Right lobe of liver (tissue), 6 donors: ENCODE measurements around the gene LRRN1. TPM values are rescaled to one million over a fixed set of nuclear protein-coding genes. Genes with fewer than 3 reads are reported as not detected.

Experiments used
- ATAC-seq, 4 donors: fragments of 200-7000 bp; cut with Tn5 transposase; one replicate each; pipeline ENCODE4 v1.9.1; 2020; ENCODE audit warnings: mild to moderate bottlenecking in 4 of 4, moderate library complexity in 4 of 4
- DNase-seq, 3 donors: peaks; one replicate each; pipeline ENCODE4 v3.0.0-alpha.2; 2020
- H3K27ac ChIP-seq, 3 donors: fragments of 200-600 bp; one replicate each; pipeline ENCODE4 v1.8.0; 2022
- H3K27me3 ChIP-seq, 2 donors: fragments of 200-600 bp; one replicate each; pipeline ENCODE4 v1.8.0; 2022
- H3K36me3 ChIP-seq, 4 donors: fragments of 200-600 bp; sonication (generic) in 1 of 4; one replicate each; pipeline versions ENCODE4 v1.5.1 to v1.8.0; 2017 to 2022; ENCODE audit warnings: control low read depth in 1 of 4
- H3K4me1 ChIP-seq, 4 donors: fragments of 200-600 bp; sonication (generic) in 1 of 4; one replicate each; pipeline versions ENCODE4 v1.5.1 to v1.8.0; 2017 to 2022; ENCODE audit warnings: control low read depth in 1 of 4
- H3K4me3 ChIP-seq, 3 donors: fragments of 200-600 bp; one replicate each; pipeline ENCODE4 v1.8.0; 2022
- H3K9me3 ChIP-seq, 4 donors: fragments of 200-600 bp; sonication (generic) in 1 of 4; one replicate each; pipeline versions ENCODE4 v1.5.1 to v1.8.0; 2017 to 2022; ENCODE audit warnings: control low read depth in 1 of 4
- POLR2A ChIP-seq: fragments of 450-650 bp; IDR thresholded peaks from one replicate; pipeline ENCODE4 v1.6.1; 2017; ENCODE audit warnings: antibody characterized with exemption, mild to moderate bottlenecking
- WGBS: methylation state at CpG from one replicate; pipeline ENCODE4 v1.1.6; 2018; ENCODE audit warnings: low coverage, low lambda C conversion rate; ENCODE audit not compliant: insufficient coverage; ENCODE audit errors: missing lambda C conversion rate; 5-methylcytosine and 5-hydroxymethylcytosine counted together
- intact Hi-C, 2 donors: fragments of 100-400 bp; cut with DNase I; formaldehyde crosslinking; loops; one replicate each; pipeline versions ENCODE4 v1.11.2 to v1.14.1; 2022
- total RNA-seq, 6 experiments: library from RNA; depleted of rRNA in 2 of 6; stranded (reverse); fragments of >200 nt in 2 of 6; fragmentation: NEBNext Ultra II Directional in 3 of 6; extraction: Animal tissue kit (Norgen Biotek cat#: 25700) in 3 of 6; gene quantifications; one replicate each; pipeline versions ENCODE4 v1.1.0 to v1.2.4, GENCODE V29; 2016 to 2023
- TF ChIP-seq, protein P1 (sequence below), 4 donors: fragments of 200-600 bp in 3 of 4; fragments of 450-650 bp in 1 of 4; IDR thresholded peaks; one replicate each; pipeline versions ENCODE4 v1.5.1 to v1.8.0; 2016 to 2022; ENCODE audit warnings: antibody characterized with exemption in 4 of 4, mild to moderate bottlenecking in 2 of 4
- donor health status: DM: no; HTN: yes; CAD: no.
- donor health status: DM: no; HTN: no; CAD: no.
- donor health status: DM: no; HTN: no; CAD: no.
- donor health status: DM: no; HTN: yes; CAD: no.
- donor health status: DM: no; HTN: yes; CAD: no.

LRRN1 gene
- total RNA-seq, 6 experiments from 2014 or later = 0.12 to 0.51 (median 0.14) TPM

DNA sequence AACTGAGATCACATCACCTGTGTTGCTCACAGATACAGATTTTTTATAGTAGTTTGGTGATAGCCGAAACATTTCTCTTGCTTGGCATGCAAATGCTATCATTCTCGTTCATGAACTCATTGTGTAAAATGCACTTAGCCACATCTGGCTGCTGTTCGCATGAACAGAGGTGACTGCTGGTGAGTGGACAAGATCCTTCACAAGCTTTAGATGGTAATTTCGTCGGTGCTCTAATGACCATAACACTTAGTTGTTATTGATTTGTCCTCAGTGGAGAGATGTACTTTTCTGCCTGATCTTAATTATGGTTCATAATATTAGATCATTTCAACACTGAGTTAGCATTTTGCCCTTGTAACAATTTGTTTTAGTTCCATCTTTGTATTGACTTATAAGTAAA lies 13.8 kb downstream of the LRRN1 start:
- TF ChIP-seq, protein P1, sequence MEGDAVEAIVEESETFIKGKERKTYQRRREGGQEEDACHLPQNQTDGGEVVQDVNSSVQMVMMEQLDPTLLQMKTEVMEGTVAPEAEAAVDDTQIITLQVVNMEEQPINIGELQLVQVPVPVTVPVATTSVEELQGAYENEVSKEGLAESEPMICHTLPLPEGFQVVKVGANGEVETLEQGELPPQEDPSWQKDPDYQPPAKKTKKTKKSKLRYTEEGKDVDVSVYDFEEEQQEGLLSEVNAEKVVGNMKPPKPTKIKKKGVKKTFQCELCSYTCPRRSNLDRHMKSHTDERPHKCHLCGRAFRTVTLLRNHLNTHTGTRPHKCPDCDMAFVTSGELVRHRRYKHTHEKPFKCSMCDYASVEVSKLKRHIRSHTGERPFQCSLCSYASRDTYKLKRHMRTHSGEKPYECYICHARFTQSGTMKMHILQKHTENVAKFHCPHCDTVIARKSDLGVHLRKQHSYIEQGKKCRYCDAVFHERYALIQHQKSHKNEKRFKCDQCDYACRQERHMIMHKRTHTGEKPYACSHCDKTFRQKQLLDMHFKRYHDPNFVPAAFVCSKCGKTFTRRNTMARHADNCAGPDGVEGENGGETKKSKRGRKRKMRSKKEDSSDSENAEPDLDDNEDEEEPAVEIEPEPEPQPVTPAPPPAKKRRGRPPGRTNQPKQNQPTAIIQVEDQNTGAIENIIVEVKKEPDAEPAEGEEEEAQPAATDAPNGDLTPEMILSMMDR (IDR thresholded peaks at IDR 0.05) = no peak
- TF ChIP-seq POLR2A = no peak
- no peaks in the 10 kb centered on the region for H3K9me3 ChIP-seq
- no peaks in the 10 kb centered on the region for H3K4me1 ChIP-seq
- no peak overlapping the region for H3K4me3 ChIP-seq
- intact Hi-C loops = no loop called here
- no peaks in the 10 kb centered on the region for H3K36me3 ChIP-seq
- H3K27me3 ChIP-seq = no peaks in the 10 kb centered on the region
- DNase-seq (no peak), ATAC-seq (no peak)
- H3K27ac ChIP-seq = no peak overlapping the region
- WGBS = 83% methylated on average over 5 of the region's 5 CpGs

DNA sequence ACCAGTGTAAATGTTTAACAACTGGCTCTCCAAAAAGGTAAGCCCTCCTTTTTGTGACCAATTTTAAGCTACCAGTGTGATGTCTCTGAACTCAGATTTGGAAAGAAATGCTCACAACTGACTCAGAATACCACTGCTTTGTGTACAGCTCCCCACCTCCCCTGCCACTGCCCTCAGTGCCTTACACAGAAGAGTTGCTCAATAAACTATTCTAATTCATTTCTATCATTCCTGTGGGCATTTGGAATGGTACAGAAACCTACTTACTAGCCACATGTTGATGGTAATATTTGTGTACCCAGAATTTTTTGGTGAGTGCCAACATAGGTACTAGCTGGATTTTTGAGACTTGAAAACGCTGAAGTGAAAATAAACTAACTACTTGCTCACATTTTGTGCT lies 16.0 kb downstream of the LRRN1 start:
- intact Hi-C loops = no loop called here
- no peaks in the 10 kb centered on the region for H3K27me3 ChIP-seq
- no peak for ATAC-seq
- no peak for DNase-seq
- no peaks in the 10 kb centered on the region for H3K36me3 ChIP-seq
- H3K9me3 ChIP-seq = no peaks in the 10 kb centered on the region
- no peaks in the 10 kb centered on the region for H3K4me1 ChIP-seq
- H3K4me3 ChIP-seq = no peak overlapping the region
- H3K27ac ChIP-seq = no peak overlapping the region
- no peak for TF ChIP-seq POLR2A
- TF ChIP-seq, protein P1 (IDR thresholded peaks at IDR 0.05) = no peak
- WGBS = 73% methylated on average over 1 of the region's 1 CpG

DNA sequence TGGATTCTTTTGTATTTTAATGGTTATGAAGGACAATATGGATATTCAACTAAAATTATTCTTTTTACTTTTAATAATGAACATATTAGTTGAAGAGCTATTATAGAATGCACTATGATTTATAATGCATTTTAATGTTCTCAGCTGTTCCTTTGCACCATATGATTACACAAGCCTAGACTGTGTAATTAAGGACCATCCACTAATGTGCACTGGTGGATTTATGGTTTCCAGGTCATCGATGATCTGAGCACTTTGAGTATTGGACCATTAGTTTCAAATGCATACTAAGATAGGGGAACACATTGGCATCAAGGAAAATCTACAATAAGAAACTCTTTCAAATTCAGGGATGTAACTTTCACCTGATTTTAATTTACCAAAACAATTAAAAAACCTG lies 16.8 kb downstream of the LRRN1 start:
- Histone ChIP-seq H3K4me3 (no peak overlapping the region), H3K27ac (no peak overlapping the region), H3K4me1 (no peaks in the 10 kb centered on the region), H3K27me3 (no peaks in the 10 kb centered on the region), H3K9me3 (no peaks in the 10 kb centered on the region), H3K36me3 (no peaks in the 10 kb centered on the region)
- intact Hi-C loops = no loop called here
- WGBS = 91% methylated on average over 1 of the region's 1 CpG
- ATAC-seq (no peak), DNase-seq (no peak)
- TF ChIP-seq, protein P1 (IDR thresholded peaks at IDR 0.05) = no peak
- TF ChIP-seq POLR2A = no peak

DNA sequence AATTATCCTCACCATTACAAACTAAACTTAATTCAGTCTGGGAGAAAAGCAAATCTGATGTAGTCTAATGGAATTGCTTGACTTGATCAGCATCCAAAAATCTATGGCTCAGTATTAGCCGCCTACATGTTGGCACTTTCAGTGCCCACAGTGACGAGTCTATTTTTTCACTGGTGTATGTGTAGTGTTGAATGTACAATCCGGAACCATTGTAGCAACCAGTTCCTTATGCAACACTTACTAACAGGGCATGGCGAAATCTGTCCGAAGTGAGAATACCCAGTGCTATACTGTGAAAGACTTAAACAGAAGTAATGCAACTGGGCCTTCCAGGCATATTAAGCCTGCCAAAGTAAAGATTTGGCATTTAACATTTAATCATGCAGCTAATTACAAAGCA lies 18.6 kb downstream of the LRRN1 start:
- no peak for TF ChIP-seq POLR2A
- TF ChIP-seq, protein P1 (IDR thresholded peaks at IDR 0.05) = no peak
- WGBS = 76% methylated on average over 5 of the region's 5 CpGs
- peak in 2 of 4 donors; percentile 12 to 21 for ATAC-seq

DNA sequence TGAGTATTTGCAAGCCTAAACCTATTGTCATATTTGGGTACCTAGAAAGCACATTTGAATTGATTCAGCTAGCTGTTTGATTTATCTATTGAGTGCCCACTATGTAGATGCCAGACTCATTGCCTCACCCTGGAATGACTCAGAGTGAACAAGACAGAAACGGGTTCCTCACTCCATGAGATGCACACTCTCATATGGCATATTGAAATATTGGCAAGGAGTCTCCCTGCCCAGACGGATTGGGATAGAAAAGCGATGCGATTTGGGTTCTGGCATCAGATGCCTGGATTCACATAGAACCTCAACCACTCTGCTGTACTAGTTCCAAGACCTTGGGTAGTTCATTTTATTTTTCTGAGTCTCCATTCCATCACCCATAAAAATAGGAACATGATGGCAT lies 22.5 kb downstream of the LRRN1 start:
- no peaks in the 10 kb centered on the region for H3K9me3 ChIP-seq
- H3K27me3 ChIP-seq = no peaks in the 10 kb centered on the region
- H3K27ac ChIP-seq = no peak overlapping the region
- no peak for TF ChIP-seq POLR2A
- TF ChIP-seq, protein P1 (IDR thresholded peaks at IDR 0.05) = no peak
- H3K36me3 ChIP-seq = no peaks in the 10 kb centered on the region
- ATAC-seq = no peak
- 84% methylated on average over 4 of the region's 4 CpGs for WGBS
- no peaks in the 10 kb centered on the region for H3K4me1 ChIP-seq
- H3K4me3 ChIP-seq = no peak overlapping the region
- intact Hi-C loops = no loop called here
- DNase-seq = no peak

More for the DNA sequence above, 18.6 kb downstream of the LRRN1 start:
- no peaks in the 10 kb centered on the region for H3K36me3 ChIP-seq
- H3K27me3 ChIP-seq = no peaks in the 10 kb centered on the region
- no peak overlapping the region for H3K27ac ChIP-seq
- intact Hi-C loops = no loop called here
- no peaks in the 10 kb centered on the region for H3K4me1 ChIP-seq
- no peaks in the 10 kb centered on the region for H3K9me3 ChIP-seq
- DNase-seq = no peak
- H3K4me3 ChIP-seq = no peak overlapping the region
